ENCODE results near the gene CR1.

DNA sequence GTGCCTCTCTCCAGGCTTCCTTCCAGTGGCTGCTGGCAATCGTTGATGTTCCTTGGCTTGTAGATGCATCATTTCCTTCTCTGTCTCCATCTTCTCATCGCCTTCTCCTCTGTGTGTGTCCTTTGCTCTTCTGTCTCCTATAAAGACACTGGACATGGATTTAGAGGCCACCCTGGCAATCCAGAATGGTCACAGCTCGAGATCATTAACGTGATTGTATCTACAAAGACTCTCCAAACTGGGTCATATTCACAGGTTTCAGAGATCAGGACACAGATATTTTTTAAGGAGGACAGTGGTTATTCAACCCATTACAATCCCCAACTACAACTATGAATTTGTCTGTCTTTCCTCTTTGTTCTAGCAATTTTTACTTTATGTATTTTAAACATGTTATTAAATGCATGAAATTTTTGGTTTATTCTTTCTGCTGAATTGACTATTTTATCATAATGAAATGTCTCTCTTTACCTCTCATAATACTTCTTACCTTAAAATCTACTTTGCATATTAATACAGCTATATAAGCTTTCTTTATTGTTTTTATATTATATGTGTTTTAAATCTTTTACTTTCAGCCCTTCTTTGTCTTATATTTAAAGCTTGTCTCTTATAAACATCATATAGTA, 22.8 kb downstream of the CR1 start:
- no peak for TF ChIP-seq CTCF (IDR thresholded peaks at IDR 0.05)
- no peak for TF ChIP-seq POLR2A (IDR thresholded peaks at IDR 0.05)
